ENCODE data around the gene ZFR. TPM values are rescaled to one million over a fixed set of nuclear protein-coding genes. Genes with fewer than 3 reads are reported as not detected.

Gene ZFR
- polyA plus RNA-seq, 3 donors = 29.8 to 81.8 (median 62.3) TPM

GRCh38 chr5:32458880-32459495 lies 14.4 kb upstream of the ZFR start:
- Mint-ChIP-seq H3K9me3 (peaks cover 0 to 4% (median 2%) of the 10 kb centered on the region in 7 donors), H3K27ac (no peak overlapping the region), H3K4me1 (no peaks in the 10 kb centered on the region), H3K27me3 (ENCODE audit: low read depth in 3 of 3) (peaks cover 0 to 1% (median 0%) of the 10 kb centered on the region in 3 donors), H3K4me3 (no peak overlapping the region), H3K36me3 (no peaks in the 10 kb centered on the region)
- H3K4me1 ChIP-seq (ENCODE audit: control insufficient read depth in 1 of 2, insufficient read depth in 2 of 2, low read length in 2 of 2) = no peaks in the 10 kb centered on the region
- H3K4me2 ChIP-seq (replicated peaks; ENCODE audit: extremely low read depth, low read length, poor library complexity, severe bottlenecking) = no peak overlapping the region
- 100% methylated on average over 2 of the region's 5 CpGs for WGBS (ENCODE audit: insufficient coverage)
- DNase-seq = no peak
- no peak overlapping the region for H2AFZ ChIP-seq (ENCODE audit: insufficient read depth, low read depth, low read length, poor library complexity, severe bottlenecking)
- no peaks in the 10 kb centered on the region for H3K27me3 ChIP-seq (ENCODE audit: control insufficient read depth in 2 of 2, insufficient read depth in 2 of 2, low read length in 2 of 2)
- H3K27ac ChIP-seq (ENCODE audit: low read depth in 1 of 2, low read length in 2 of 2) = no peak overlapping the region
- H3K79me2 ChIP-seq (ENCODE audit: insufficient read depth, low read length) = no peaks in the 10 kb centered on the region
- intact Hi-C loops (cut with micrococcal nuclease) = no loop called here
- H3K9ac ChIP-seq (ENCODE audit: insufficient read depth, low read length, poor library complexity, severe bottlenecking) = no peak overlapping the region
- H3K36me3 ChIP-seq (replicated peaks in 1 of 2; ENCODE audit: control insufficient read depth in 1 of 2, insufficient read depth in 2 of 2, low read length in 2 of 2) = no peaks in the 10 kb centered on the region
- no peak overlapping the region for H3K4me3 ChIP-seq (replicated peaks in 1 of 3; ENCODE audit: low read depth in 2 of 3, low read length in 3 of 3)
- H4K20me1 ChIP-seq (ENCODE audit: insufficient read depth, low read length) = no peaks in the 10 kb centered on the region
- TF ChIP-seq, protein P1, sequence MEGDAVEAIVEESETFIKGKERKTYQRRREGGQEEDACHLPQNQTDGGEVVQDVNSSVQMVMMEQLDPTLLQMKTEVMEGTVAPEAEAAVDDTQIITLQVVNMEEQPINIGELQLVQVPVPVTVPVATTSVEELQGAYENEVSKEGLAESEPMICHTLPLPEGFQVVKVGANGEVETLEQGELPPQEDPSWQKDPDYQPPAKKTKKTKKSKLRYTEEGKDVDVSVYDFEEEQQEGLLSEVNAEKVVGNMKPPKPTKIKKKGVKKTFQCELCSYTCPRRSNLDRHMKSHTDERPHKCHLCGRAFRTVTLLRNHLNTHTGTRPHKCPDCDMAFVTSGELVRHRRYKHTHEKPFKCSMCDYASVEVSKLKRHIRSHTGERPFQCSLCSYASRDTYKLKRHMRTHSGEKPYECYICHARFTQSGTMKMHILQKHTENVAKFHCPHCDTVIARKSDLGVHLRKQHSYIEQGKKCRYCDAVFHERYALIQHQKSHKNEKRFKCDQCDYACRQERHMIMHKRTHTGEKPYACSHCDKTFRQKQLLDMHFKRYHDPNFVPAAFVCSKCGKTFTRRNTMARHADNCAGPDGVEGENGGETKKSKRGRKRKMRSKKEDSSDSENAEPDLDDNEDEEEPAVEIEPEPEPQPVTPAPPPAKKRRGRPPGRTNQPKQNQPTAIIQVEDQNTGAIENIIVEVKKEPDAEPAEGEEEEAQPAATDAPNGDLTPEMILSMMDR (IDR thresholded peaks at IDR 0.05) = no peak
- H3K9me3 ChIP-seq (replicated peaks in 1 of 2; ENCODE audit: control insufficient read depth in 1 of 2, insufficient read depth in 1 of 2, low read length in 2 of 2) = peaks cover 0 to 5% of the 10 kb centered on the region in 2 donors

- Histone ChIP-seq H4K20me1 (ENCODE audit: insufficient read depth, low read length) (no peaks in the 10 kb centered on the region), H3K9ac (ENCODE audit: insufficient read depth, low read length, poor library complexity, severe bottlenecking) (no peak overlapping the region), H3K27ac (ENCODE audit: low read depth in 1 of 2, low read length in 2 of 2) (no peak overlapping the region), H3K4me2 (replicated peaks; ENCODE audit: extremely low read depth, low read length, poor library complexity, severe bottlenecking) (no peak overlapping the region), H3K4me1 (ENCODE audit: control insufficient read depth in 1 of 2, insufficient read depth in 2 of 2, low read length in 2 of 2) (no peaks in the 10 kb centered on the region), H3K9me3 (replicated peaks in 1 of 2; ENCODE audit: control insufficient read depth in 1 of 2, insufficient read depth in 1 of 2, low read length in 2 of 2) (peaks cover 0 to 5% of the 10 kb centered on the region in 2 donors), H2AFZ (ENCODE audit: insufficient read depth, low read depth, low read length, poor library complexity, severe bottlenecking) (no peak overlapping the region), H3K36me3 (replicated peaks in 1 of 2; ENCODE audit: control insufficient read depth in 1 of 2, insufficient read depth in 2 of 2, low read length in 2 of 2) (no peaks in the 10 kb centered on the region), H3K27me3 (ENCODE audit: control insufficient read depth in 2 of 2, insufficient read depth in 2 of 2, low read length in 2 of 2) (no peaks in the 10 kb centered on the region), H3K79me2 (ENCODE audit: insufficient read depth, low read length) (no peaks in the 10 kb centered on the region), H3K4me3 (replicated peaks in 1 of 3; ENCODE audit: low read depth in 2 of 3, low read length in 3 of 3) (no peak overlapping the region)
- Mint-ChIP-seq H3K27me3 (ENCODE audit: low read depth in 3 of 3) (peaks cover 0 to 3% (median 3%) of the 10 kb centered on the region in 3 donors), H3K4me1 (no peaks in the 10 kb centered on the region), H3K36me3 (no peaks in the 10 kb centered on the region), H3K9me3 (peaks cover 0 to 4% (median 0%) of the 10 kb centered on the region in 7 donors), H3K4me3 (no peak overlapping the region), H3K27ac (no peak overlapping the region)
- TF ChIP-seq, protein P1 (IDR thresholded peaks at IDR 0.05) = no peak
- DNase-seq = no peak
- WGBS (ENCODE audit: insufficient coverage) = 100% methylated on average over 3 of the region's 6 CpGs
- intact Hi-C loops (cut with micrococcal nuclease) = no loop called here
These were observed 10.8 kb upstream of the ZFR start for GRCh38 chr5:32455311-32455710.

All from CD14-positive monocyte (primary cell).